GM19328 (cell line): Measurements from ENCODE around the gene ARHGAP12.

Experiments
- ATAC-seq: cut with Tn5 transposase; IDR thresholded peaks from one replicate; pipeline ENCODE4 v1.9.1; 2021; ENCODE audit warnings: mild to moderate bottlenecking, moderate library complexity; ENCODE audit not compliant: unreplicated experiment

Gene ARHGAP12

DNA sequence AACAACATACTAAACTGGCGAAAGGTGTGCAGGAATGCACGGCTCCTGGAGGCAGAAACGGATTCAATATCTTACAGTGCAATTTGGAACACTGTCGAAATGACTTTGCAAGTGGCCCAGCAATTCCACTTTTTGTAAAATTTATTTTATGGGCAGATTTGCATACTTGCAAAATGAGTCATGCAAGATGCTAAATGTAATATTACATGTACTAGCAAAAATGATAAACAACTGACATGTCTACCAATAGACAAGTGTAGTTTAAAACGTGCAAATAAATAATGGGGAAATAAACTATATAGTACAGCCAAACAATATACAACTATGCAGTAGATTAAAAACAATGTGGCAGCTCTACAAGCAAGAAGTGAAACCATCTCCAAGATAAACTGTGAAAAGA, 97.7 kb downstream of the ARHGAP12 start:
- no peak for ATAC-seq

DNA sequence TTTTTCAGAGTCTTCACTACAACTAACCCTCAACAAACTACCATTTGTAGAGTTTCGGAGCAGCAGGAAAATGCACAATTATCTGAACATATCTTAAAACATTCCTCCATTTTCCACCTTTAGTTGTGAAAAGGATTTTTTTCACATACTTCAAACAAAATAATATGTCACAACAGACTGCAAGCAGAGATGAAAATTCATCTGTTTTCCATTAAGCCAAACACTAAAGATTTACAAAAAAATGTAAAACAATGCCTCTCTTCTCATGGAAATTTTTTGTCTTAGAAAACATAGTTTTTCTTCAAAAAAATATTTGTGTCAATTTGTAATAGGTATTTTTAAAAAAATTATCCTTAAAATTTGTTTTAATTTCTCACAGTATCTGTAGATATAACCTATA, 98.9 kb downstream of the ARHGAP12 start:
- ATAC-seq, result no peak

DNA sequence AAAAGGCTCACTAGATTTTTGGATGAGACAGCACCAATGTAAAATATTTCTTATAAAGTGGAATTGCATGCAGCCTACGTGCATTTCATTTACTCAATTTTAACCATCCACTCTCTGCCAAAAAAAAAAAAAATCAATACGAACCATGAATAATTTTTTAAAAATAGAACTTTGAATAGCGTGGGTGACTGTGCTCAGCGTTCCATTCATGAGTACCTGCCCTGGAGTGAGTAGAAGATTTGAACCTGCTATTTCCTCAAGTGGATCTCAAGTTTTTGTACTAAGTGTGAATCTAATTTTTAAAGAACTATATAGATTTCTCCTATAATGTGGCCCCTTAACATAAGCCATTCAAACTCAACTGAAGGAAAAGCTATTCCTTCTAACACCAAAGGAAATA, 105.3 kb downstream of the ARHGAP12 start:
- ATAC-seq, result no peak

DNA sequence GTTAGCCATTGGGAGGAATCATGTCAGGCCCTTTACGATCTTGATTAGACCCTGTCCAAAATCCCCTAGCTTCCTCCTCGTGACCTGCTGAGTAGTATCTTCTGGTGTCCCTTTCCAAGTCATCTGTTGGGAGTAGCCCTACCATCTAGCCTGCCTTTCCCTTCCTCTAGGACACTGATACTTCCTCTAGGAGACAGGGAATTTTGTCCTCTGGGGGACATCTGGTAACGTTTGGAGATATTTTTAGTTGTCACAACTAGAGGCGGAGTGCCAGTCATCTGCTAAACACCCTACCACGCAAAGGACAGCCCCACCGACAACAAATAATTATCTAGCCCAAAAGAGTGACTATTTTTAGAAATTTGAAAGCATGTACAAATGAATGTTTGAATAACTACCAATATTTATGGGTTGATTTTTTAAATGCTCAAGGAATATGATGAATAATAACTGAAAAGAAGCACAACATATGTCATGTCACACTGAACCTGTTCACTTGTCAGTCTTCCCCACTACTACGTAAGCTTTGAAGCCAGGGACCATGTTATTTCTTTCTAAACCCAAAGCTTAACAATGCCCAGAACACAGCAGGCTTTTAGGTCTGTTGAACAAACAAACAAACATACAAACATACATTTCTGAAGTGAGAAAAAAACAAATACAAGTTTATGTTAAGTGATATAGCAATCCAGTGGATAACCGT, 105.9 kb downstream of the ARHGAP12 start:
- no peak for ATAC-seq

DNA sequence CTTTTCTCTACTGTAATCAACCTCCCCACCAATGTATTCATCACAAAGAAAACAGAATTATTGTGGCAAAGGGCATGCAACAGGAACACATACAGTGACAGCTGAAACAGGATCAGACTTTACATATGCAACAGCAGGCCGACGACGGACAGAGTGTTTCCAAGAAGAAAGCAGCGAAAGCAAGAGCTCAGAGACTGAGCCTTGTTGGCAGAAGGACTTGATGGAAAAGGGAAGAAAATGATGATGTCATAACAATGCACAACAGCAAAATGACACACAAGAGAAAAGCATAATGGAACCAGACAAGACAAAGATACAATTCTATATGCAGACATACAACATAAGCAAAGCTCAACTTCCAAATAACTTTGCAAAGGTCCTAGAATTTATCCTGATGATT, 106.5 kb downstream of the ARHGAP12 start:
- no peak for ATAC-seq

DNA sequence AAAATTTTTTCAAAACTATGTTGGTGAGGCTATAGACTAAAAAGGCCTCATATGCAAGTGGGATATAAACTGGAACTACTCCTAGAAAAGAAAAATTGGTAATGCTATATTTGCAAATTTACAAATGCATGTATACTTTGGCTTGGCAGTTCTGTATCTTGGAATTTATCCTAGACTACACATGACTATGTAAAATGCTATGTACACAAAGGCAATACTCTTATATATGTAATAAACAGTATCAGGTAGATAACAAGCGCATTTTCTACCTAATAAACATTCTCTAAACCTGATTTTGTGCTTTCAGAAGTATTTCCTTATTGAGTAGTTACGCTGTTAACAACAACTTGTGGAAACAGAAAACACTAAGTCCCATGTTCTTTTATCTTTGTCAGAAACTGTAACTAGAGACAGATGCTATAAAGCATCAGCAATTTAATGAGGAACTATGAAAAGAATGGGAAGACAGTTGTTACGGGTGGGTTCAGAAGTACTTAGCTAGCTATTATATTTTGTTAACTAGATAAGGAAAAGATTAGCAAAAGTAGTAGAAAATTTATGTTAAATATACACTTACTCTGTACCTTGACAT, 107.8 kb downstream of the ARHGAP12 start:
- ATAC-seq, result no peak

DNA sequence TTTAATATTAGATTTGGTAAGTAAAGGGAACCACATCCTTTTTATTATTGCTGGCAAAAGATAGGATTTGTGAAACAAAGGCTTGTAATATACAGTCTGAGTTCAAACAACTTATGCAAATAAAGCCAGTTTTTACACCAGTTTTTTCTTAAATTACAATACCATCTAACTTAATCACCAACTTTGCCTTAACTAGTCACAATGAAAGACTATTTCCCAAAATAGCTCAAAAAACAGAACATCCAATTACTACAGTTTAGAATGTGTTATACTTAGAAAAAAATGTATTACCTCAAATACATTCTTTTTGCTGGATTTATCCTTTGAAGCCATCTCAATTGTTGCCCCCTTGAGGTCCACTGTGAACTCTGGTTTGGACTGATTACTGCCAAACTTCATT, 108.5 kb downstream of the ARHGAP12 start:
- no peak for ATAC-seq

DNA sequence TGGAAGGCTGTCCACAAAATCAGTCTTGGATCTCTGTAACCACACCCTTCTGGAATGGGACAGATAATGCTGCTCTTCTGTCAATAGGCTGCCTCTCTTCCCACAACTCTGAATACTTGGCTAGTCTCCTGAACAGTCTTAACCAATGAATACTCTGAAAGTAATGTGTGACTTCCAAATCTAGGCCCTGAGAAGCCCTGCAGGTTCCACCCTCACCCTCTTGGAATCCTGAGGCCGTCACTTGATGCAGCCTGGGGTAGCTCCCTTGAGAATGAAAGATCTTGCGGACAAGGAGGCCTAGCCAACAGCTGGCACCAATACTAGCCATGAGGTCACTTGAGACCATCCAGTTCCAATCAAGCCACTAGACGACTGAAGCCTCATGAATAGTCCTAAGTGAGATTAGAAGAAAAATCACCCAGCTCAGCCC, 109.2 kb downstream of the ARHGAP12 start:
- no peak for ATAC-seq

GRCh38 chr10:31816318-31816717, 112.3 kb downstream of the ARHGAP12 start:
- ATAC-seq, result no peak

- no peak for ATAC-seq
Measured at GRCh38 chr10:31808258-31809218, 120.1 kb downstream of the ARHGAP12 start.

- no peak for ATAC-seq
Measured at GRCh38 chr10:31804352-31804810, 124.2 kb downstream of the ARHGAP12 start.

- ATAC-seq, result no peak
Measured at GRCh38 chr10:31803606-31804351, 124.9 kb downstream of the ARHGAP12 start.

DNA sequence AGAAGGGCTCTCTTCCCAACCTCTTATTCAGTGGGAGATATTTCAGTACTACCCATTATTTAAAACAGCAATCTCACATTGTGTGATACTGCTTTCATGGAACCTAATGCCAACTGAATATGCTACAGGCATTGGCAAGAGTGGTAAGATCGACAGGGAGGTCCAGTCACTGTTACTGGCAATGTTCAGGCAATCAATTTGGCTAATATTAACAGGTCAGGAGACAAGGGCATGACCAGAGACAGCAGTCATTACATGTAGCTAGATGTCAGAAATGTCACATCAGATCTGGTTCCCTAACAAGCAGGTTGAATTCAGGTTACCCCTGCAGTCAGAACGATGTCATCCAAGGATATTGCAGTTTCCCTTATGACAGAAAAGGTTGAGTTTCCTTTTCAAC, 129.4 kb downstream of the ARHGAP12 start:
- no peak for ATAC-seq

- no peak for ATAC-seq
Measured at GRCh38 chr10:31792745-31793144, 135.9 kb downstream of the ARHGAP12 start.

- no peak for ATAC-seq
Measured at GRCh38 chr10:31789555-31789954, 139.1 kb downstream of the ARHGAP12 start.

- no peak for ATAC-seq
Measured at GRCh38 chr10:31782701-31783100, 145.9 kb downstream of the ARHGAP12 start.

DNA sequence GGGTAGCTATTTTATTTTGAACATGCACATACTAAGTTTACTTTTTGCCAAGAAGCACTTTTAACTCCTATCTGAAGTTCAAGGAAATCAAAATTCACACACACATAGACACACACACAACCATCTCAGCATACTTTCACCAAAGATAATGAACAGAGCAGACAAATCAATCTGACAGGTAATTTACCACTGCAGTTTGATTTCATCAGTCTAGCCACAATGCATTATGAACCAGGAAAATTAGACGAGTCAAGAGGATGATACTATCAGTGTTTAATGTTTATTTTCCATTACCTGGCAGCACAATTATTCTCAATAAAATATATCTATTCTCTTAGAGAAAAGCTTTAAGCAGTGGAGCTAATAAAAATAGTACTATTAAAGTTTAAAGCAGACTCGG, 147.9 kb downstream of the ARHGAP12 start:
- no peak for ATAC-seq

- no peak for ATAC-seq
Measured at GRCh38 chr10:31778627-31779026, 150.0 kb downstream of the ARHGAP12 start.

DNA sequence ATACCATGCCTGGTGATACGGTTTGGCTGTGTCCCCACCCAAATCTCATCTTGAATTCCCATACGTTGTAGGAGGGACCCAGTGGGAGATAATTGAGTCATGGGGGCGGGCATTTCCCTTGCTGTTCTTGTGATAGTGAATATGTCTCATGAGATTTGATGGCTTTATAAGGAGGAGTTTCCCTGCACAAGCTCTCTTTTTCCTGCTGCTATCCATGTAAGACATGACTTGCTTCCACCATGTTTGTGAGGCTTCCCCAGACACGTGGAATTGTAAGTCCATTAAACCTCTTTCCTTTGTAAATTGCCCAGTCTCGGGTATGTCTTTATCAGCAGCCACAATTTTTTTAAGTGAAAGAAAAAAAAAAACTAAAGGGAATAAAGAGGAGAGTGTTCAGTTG, 152.5 kb downstream of the ARHGAP12 start:
- ATAC-seq, result no peak

- no peak for ATAC-seq
Measured at GRCh38 chr10:31774928-31775650, 153.5 kb downstream of the ARHGAP12 start.
